Inferior parietal cortex (tissue), 1 donor: Measurements from ENCODE around the gene GCHFR.
A peak's percentile ranks its signal among the peaks of the same experiment; 100 is the strongest.

Experiments
- DNase-seq: peaks from one replicate; pipeline ENCODE4 v3.0.0-alpha.2; 2016; ENCODE audit errors: extremely low spot score

The GCHFR gene

GRCh38 chr15:40775740-40776536 is 12.1 kb downstream of the GCHFR start:
- DNase-seq, result no peak

DNA sequence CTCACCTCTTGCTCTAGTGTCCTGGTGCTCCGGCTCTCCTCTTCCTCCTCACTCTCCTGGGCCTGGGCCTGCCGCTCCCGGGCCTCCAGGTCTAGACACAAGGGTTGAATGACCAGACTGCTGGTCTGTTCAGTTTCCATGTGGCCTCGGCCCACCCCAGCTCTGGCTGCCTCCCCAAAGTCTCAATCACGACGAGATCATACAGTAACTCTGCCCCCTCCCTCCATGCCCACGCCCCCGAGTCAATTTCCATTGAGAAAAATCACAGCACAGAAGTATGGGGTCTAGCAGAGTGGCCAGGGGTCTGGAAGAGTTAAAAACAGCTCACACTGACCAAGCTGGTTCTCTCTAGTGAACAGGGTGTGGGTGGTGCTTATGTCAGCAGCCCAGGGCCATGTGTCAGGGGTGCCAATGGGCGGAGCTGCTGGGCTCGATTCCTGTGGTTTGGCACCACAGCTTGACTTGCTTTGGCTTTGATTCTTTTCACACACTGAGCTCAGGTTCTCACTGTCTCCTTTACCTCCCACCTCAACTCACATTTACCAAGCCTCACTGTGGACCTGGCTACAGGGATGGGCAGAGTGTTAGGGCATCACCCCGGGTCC is 12.8 kb downstream of the GCHFR start:
- no peak for DNase-seq

DNA sequence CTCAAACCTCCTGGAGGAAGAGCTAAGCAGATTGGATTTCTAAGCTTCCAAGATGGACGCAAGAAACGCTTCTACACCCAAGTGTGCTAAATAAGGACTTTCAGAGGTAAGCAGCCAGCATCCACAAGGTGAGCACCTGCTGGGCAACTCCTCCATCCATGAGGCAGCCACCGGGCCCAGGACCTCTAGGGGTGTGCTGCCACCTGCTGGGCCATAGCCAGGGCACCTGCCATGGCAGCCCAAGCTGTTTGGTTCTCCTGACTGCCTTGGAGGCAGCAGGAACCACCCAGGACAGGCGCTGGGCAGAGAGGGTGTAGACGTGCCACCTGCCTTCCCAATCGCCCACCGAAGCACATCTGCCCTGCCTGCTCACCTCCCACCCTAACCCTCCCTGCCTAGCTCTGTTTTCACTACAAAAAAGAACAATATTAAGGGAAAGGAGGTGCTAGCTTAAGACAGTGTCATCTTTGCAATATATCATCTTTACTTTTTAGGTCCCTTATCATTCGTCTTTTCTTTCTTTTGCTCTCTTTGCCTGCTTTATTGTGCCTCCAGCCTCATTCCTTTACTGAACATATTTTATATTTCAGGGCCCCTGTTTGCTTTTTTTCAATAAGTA is 18.9 kb downstream of the GCHFR start:
- DNase-seq, result no peak

DNA sequence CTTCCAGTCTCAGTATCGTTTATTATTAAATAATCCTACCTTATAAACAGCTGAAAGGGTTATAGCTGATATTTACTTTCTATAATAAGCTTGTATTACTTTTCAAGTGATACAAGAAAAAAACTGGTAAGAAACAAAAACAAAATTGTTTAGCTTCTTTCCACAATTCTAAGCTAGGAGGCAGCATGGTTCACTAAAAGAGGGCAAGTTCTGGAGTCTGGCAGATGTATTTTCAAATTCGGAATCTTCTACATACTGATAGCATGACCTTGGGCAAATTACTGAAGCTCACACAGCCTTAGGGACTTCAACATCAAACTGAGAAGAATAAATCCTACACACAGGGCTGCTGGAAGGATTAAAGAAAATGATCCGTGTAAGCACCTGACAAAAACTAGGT is 21.3 kb downstream of the GCHFR start:
- DNase-seq, result peak; percentile 2

- DNase-seq, result no peak
These were observed 21.9 kb downstream of the GCHFR start for GRCh38 chr15:40785814-40786213.

DNA sequence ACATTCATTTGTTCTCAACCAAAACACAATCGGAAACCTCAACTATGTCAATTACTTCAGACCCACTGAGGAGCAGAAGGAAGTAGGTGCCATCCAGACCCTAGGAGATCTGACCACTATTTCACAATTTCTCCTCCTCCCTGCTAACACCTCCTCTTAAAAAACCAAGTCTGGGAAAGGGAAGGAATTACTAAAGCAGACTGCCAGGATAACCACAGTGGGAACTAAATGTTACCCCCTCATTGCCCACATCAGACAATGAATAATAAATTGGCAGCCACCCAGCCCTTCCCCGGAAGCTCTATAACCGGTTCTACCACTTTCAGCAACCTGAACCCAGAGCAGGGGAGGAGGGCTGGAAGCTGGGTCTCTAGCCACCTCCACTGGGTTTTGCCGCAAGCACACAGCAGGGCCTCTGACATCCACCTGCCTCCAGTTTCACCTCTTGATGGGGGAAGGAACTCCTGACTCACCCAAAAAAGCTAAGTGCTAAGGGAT is 23.5 kb downstream of the GCHFR start:
- DNase-seq, result no peak

DNA sequence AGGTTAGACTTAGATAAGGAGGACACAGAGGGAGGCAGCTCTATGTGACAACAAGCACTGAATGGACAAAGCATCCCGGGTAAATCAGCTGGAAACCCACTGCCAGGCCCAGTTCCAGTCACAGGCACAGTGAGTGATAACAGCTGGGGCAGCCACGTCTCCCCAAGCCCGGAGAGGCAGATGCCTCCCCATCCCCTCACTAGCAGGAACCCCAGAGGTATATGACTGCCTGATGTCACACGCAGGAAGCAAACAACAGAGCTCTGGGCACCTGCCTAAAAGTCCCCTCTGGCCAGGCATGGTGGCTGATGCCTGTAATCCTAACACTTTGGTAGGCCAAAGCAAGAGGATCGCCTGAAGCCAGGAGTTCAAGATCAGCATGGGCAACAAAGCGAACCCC is 24.1 kb downstream of the GCHFR start:
- DNase-seq, result no peak

DNA sequence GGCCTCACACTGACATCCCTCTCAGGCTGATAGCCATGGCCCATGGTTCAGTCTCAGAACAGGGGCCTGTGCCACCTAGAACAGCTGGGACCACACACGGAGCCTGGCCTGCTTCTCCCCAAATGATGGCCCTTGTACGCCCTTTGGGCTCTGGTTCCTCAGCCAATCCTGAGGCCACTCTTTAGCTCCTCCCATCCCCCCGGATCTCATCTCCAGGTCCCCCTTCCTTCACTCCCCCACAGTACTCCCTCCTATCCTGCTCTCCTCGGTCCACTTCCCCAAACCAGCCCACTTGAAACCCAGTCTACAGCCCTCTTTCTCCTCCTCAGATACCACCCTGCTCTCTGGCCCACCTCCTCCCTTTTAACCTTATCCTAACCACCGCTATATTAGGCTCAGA is 25.3 kb downstream of the GCHFR start:
- DNase-seq, result no peak

- no peak for DNase-seq
These were observed 26.1 kb downstream of the GCHFR start for GRCh38 chr15:40789999-40790398.

DNA sequence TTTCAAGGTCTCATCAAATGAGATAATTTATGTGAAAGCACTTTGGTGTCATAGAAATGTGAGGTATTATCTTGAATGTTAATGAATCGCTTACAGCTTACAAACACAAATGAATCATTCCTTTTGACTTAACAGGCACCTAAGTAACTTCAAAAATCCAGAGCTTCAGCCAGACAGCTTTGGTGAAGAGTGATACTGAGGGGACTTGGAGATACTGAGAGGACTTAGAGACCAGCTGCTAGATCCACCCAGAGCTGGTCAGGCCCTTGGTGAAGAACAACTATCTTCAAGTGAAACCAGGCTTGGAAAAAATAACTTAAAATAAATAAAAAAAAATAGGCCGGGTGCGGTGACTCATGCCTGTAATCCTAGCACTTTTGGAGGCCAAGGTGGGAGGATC is 26.9 kb downstream of the GCHFR start:
- DNase-seq, result no peak

- DNase-seq, result no peak
These were observed 28.5 kb downstream of the GCHFR start for GRCh38 chr15:40792394-40792793.

GRCh38 chr15:40793216-40793989 is 29.5 kb downstream of the GCHFR start:
- no peak for DNase-seq

GRCh38 chr15:40796041-40796440 is 32.2 kb downstream of the GCHFR start:
- DNase-seq, result no peak

DNA sequence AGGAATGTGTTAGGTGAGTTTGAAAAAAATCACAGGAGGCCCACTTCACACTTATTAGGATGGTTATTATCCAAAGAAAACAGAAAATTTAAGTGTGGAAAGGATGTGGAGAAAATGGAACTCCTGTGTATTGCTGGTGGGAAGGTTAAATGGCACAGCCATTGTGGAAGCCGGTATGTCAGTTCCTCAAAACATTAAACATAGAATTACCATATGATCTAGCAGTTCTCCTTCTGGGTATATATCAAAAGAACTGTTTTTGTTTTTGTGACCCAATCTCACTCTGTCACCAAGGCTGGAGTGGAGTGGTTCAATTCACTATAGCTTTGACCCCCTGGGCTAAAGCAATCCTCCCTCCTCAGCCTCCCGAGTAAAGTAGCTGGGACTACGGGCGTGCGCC is 32.6 kb downstream of the GCHFR start:
- no peak for DNase-seq

- DNase-seq, result no peak
These were observed 35.7 kb downstream of the GCHFR start for GRCh38 chr15:40799523-40799922.

GRCh38 chr15:40803076-40803475 is 39.2 kb downstream of the GCHFR start:
- DNase-seq, result no peak

GRCh38 chr15:40803688-40804087 is 39.8 kb downstream of the GCHFR start:
- DNase-seq, result no peak

GRCh38 chr15:40806672-40807027 is 42.8 kb downstream of the GCHFR start:
- DNase-seq, result no peak

DNA sequence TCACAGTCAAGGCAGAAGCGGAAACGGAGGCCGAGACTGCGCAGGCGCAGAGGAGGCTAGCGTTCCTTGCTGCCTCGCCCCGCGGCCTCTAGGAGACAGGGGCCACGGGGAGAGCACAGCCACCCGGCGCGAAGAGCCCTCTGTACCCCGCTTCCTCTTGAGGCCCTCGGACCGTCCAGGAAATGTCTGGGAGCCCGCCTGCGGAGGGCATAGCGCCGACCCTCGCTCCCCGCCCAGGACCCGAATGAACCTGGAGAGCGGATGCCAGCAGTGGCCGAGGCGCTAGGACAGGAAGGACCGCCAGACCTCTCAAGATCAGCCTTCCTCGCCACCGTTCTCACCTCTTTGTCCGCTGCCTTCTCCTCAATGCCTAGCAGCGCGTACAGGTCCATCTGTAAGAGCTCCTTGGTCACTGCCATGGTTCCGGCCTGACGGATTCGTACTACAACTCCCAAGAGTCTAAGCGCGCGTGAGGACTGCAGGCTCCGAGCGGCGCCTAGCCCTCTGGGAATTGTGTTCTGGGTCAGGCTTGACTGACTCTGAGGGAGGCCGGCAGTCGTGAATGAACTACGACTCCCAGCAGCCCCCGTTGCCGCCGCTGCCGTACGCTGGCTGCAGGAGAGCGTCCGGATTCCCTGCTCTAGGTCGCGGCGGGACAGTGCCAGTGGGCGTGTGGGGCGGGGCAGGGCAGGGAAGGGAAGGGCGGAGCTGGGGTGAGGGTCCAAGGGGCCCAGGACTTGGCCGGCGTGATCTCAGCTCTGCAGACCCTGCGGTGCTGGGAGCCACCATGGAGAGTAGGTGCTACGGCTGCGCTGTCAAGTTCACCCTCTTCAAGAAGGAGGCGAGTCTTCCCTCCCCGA is 43.4 kb downstream of the GCHFR start, which contains the start of the genes DNAJC17 and ZFYVE19:
Gene DNAJC17 (minus strand): TSS at position 446 of the 860 bp plus-strand sequence. CDS start 27 bp downstream, at position 419.
Gene ZFYVE19 (plus strand): TSS at position 62 of the 860 bp plus-strand sequence. CDS start 501 bp downstream, at position 563.
- DNase-seq, result peak; percentile 97

- DNase-seq, result no peak
These were observed 44.1 kb downstream of the GCHFR start for GRCh38 chr15:40807888-40808461.
